ENCODE results near the gene HTR2A. TPM values are rescaled to one million over a fixed set of nuclear protein-coding genes. Genes with fewer than 3 reads are reported as not detected.

The HTR2A gene
- polyA plus RNA-seq, 1 donor (not counting 4 experiments of a cell fraction or from before 2014, with no cell fraction given) = not detected

- H2AFZ ChIP-seq (ENCODE audit: control insufficient read depth, low read length) = no peak overlapping the region
- no peak for TF ChIP-seq CTCF (optimal IDR thresholded peaks at IDR 0.05 in 1 of 3, IDR thresholded peaks at IDR 0.05 in 1 of 3, conservative IDR thresholded peaks at IDR 0.05 in 1 of 3; ENCODE audit: extremely low read depth in 1 of 3, insufficient read depth in 2 of 3, low read length in 3 of 3)
- no peak for TF ChIP-seq EZH2 (IDR thresholded peaks at IDR 0.05; ENCODE audit: low read length)
- H3K4me2 ChIP-seq (ENCODE audit: control insufficient read depth, extremely low read depth, insufficient read depth, low read depth, low read length) = no peak overlapping the region
- H3K9me3 ChIP-seq (ENCODE audit: control insufficient read depth, low read depth, low read length) = no peaks in the 10 kb centered on the region
- no peak overlapping the region for H3K27ac ChIP-seq (ENCODE audit: control insufficient read depth, insufficient read depth, low read length)
- DNase-seq (ENCODE audit: low read depth, low spot score) (no peak), FAIRE-seq (no peak)
- H3K27me3 ChIP-seq (ENCODE audit: control insufficient read depth, extremely low read depth, insufficient read depth, low read length) = no peaks in the 10 kb centered on the region
- no peak overlapping the region for H3K4me3 ChIP-seq (ENCODE audit: control insufficient read depth in 2 of 3, extremely low read depth in 1 of 3, insufficient read depth in 2 of 3, low read depth in 1 of 3, low read length in 3 of 3)
- dilution Hi-C loops (cut with MboI; ENCODE audit: extremely low pct_ligation_motif_present, low sequenced_read_pairs) = no loop called here
- H3K79me2 ChIP-seq (ENCODE audit: control insufficient read depth, insufficient read depth, low read length) = no peaks in the 10 kb centered on the region
- H3K9me1 ChIP-seq (ENCODE audit: control insufficient read depth, extremely low read depth, insufficient read depth, low read length) = no peaks in the 10 kb centered on the region
- no peaks in the 10 kb centered on the region for H3K4me1 ChIP-seq (ENCODE audit: control insufficient read depth, extremely low read depth, insufficient read depth, low read length)
- H4K20me1 ChIP-seq (ENCODE audit: control insufficient read depth, extremely low read depth, insufficient read depth, low read length) = no peaks in the 10 kb centered on the region
- no peaks in the 10 kb centered on the region for H3K36me3 ChIP-seq (ENCODE audit: control insufficient read depth in 2 of 2, extremely low read depth in 1 of 2, insufficient read depth in 2 of 2, low read length in 2 of 2)
- no peak overlapping the region for H3K9ac ChIP-seq (ENCODE audit: control insufficient read depth, extremely low read depth, insufficient read depth, low read length)
These were observed 17.5 kb upstream of the HTR2A start for GRCh38 chr13:46914341-46914740.

- no peaks in the 10 kb centered on the region for H3K9me3 ChIP-seq (ENCODE audit: control insufficient read depth, low read depth, low read length)
- H3K36me3 ChIP-seq (ENCODE audit: control insufficient read depth in 2 of 2, extremely low read depth in 1 of 2, insufficient read depth in 2 of 2, low read length in 2 of 2) = no peaks in the 10 kb centered on the region
- H3K9ac ChIP-seq (ENCODE audit: control insufficient read depth, extremely low read depth, insufficient read depth, low read length) = no peak overlapping the region
- H3K4me3 ChIP-seq (ENCODE audit: control insufficient read depth in 2 of 3, extremely low read depth in 1 of 3, insufficient read depth in 2 of 3, low read depth in 1 of 3, low read length in 3 of 3) = no peak overlapping the region
- H2AFZ ChIP-seq (ENCODE audit: control insufficient read depth, low read length) = no peak overlapping the region
- H3K79me2 ChIP-seq (ENCODE audit: control insufficient read depth, insufficient read depth, low read length) = no peaks in the 10 kb centered on the region
- no peak overlapping the region for H3K27ac ChIP-seq (ENCODE audit: control insufficient read depth, insufficient read depth, low read length)
- DNase-seq (ENCODE audit: low read depth, low spot score) (no peak), FAIRE-seq (no peak)
- dilution Hi-C loops (cut with MboI; ENCODE audit: extremely low pct_ligation_motif_present, low sequenced_read_pairs) = no loop called here
- H4K20me1 ChIP-seq (ENCODE audit: control insufficient read depth, extremely low read depth, insufficient read depth, low read length) = no peaks in the 10 kb centered on the region
- TF ChIP-seq EZH2 (IDR thresholded peaks at IDR 0.05; ENCODE audit: low read length) = no peak
- TF ChIP-seq CTCF (optimal IDR thresholded peaks at IDR 0.05 in 1 of 3, IDR thresholded peaks at IDR 0.05 in 1 of 3, conservative IDR thresholded peaks at IDR 0.05 in 1 of 3; ENCODE audit: extremely low read depth in 1 of 3, insufficient read depth in 2 of 3, low read length in 3 of 3) = no peak
- H3K4me1 ChIP-seq (ENCODE audit: control insufficient read depth, extremely low read depth, insufficient read depth, low read length) = no peaks in the 10 kb centered on the region
- H3K27me3 ChIP-seq (ENCODE audit: control insufficient read depth, extremely low read depth, insufficient read depth, low read length) = no peaks in the 10 kb centered on the region
- H3K4me2 ChIP-seq (ENCODE audit: control insufficient read depth, extremely low read depth, insufficient read depth, low read depth, low read length) = no peak overlapping the region
- no peaks in the 10 kb centered on the region for H3K9me1 ChIP-seq (ENCODE audit: control insufficient read depth, extremely low read depth, insufficient read depth, low read length)
These were observed 16.9 kb upstream of the HTR2A start for GRCh38 chr13:46913757-46914156.
